ENCODE results near the gene CCSER1. TPM values are rescaled to one million over a fixed set of nuclear protein-coding genes. Genes with fewer than 3 reads are reported as not detected.

The CCSER1 gene
- total and polyA plus RNA-seq, 2 experiments from 2014 or later, result 2.9 to 3.4 TPM

DNA sequence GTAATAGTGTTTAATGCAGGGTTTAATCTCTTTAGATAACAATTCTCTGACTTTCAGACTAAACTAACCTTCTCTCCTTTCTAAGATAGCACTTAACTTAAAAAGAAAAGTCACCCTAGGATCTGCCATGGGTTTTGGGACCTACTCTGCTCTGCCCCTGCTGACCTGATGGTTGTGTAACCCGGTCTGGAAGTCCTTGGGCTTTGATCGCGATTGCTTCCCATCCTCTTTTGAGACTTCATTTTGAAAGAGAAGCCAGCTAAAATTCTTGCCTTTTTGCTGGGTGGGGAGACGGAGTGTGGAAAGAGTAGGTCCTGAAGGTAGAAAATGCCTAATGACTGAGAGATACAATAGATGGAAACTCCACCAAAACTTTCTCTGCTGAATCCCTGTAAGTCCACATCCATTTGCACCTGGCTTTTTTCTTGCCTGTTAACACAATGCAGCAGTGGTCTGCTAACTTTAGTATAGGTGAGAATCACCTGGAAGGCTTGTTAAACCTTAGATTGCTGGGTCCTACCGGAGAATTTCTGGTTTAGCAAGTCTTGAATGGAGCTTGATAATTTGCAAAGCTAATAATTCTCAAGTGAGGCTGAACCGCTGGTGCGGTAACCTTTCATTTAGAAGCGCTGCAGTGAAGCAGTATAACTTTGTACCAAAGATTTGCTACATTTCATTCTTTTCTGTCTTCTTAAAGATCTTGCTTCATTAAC, 45.6 kb upstream of the CCSER1 start:
- H3K4me3 ChIP-seq, result no peak overlapping the region
- H3K27ac ChIP-seq (ENCODE audit: low read depth), result no peak overlapping the region
- H3K36me3 ChIP-seq (ENCODE audit: insufficient read depth), result no peaks in the 10 kb centered on the region
- peak; percentile 13 for DNase-seq (ENCODE audit: low spot score)
- H3K4me1 ChIP-seq (ENCODE audit: insufficient read depth), result peaks cover 11% of the 10 kb centered on the region; the same call in 1 of the 2 replicates
- H3K79me2 ChIP-seq (replicated peaks; ENCODE audit: insufficient read depth), result no peaks in the 10 kb centered on the region
- H3K27ac Mint-ChIP-seq, result no peak overlapping the region
- no peaks in the 10 kb centered on the region for H4K20me1 ChIP-seq (replicated peaks; ENCODE audit: insufficient read depth)
- H3K36me3 Mint-ChIP-seq (ENCODE audit: low read depth), result no peaks in the 10 kb centered on the region
- no peaks in the 10 kb centered on the region for H3K9me3 Mint-ChIP-seq
- peaks cover 13% of the 10 kb centered on the region for H3K4me1 Mint-ChIP-seq
- TF ChIP-seq, protein P1, sequence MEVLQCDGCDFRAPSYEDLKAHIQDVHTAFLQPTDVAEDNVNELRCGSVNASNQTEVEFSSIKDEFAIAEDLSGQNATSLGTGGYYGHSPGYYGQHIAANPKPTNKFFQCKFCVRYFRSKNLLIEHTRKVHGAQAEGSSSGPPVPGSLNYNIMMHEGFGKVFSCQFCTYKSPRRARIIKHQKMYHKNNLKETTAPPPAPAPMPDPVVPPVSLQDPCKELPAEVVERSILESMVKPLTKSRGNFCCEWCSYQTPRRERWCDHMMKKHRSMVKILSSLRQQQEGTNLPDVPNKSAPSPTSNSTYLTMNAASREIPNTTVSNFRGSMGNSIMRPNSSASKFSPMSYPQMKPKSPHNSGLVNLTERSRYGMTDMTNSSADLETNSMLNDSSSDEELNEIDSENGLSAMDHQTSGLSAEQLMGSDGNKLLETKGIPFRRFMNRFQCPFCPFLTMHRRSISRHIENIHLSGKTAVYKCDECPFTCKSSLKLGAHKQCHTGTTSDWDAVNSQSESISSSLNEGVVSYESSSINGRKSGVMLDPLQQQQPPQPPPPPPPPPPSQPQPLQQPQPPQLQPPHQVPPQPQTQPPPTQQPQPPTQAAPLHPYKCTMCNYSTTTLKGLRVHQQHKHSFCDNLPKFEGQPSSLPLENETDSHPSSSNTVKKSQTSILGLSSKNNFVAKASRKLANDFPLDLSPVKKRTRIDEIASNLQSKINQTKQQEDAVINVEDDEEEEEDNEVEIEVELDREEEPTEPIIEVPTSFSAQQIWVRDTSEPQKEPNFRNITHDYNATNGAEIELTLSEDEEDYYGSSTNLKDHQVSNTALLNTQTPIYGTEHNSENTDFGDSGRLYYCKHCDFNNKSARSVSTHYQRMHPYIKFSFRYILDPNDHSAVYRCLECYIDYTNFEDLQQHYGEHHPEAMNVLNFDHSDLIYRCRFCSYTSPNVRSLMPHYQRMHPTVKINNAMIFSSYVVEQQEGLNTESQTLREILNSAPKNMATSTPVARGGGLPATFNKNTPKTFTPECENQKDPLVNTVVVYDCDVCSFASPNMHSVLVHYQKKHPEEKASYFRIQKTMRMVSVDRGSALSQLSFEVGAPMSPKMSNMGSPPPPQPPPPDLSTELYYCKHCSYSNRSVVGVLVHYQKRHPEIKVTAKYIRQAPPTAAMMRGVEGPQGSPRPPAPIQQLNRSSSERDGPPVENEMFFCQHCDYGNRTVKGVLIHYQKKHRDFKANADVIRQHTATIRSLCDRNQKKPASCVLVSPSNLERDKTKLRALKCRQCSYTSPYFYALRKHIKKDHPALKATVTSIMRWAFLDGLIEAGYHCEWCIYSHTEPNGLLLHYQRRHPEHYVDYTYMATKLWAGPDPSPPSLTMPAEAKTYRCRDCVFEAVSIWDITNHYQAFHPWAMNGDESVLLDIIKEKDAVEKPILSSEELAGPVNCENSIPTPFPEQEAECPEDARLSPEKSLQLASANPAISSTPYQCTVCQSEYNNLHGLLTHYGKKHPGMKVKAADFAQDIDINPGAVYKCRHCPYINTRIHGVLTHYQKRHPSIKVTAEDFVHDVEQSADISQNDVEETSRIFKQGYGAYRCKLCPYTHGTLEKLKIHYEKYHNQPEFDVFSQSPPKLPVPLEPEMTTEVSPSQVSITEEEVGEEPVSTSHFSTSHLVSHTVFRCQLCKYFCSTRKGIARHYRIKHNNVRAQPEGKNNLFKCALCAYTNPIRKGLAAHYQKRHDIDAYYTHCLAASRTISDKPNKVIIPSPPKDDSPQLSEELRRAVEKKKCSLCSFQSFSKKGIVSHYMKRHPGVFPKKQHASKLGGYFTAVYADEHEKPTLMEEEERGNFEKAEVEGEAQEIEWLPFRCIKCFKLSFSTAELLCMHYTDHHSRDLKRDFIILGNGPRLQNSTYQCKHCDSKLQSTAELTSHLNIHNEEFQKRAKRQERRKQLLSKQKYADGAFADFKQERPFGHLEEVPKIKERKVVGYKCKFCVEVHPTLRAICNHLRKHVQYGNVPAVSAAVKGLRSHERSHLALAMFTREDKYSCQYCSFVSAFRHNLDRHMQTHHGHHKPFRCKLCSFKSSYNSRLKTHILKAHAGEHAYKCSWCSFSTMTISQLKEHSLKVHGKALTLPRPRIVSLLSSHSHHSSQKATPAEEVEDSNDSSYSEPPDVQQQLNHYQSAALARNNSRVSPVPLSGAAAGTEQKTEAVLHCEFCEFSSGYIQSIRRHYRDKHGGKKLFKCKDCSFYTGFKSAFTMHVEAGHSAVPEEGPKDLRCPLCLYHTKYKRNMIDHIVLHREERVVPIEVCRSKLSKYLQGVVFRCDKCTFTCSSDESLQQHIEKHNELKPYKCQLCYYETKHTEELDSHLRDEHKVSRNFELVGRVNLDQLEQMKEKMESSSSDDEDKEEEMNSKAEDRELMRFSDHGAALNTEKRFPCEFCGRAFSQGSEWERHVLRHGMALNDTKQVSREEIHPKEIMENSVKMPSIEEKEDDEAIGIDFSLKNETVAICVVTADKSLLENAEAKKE (CRISPR knock-in tag; IDR thresholded peaks at IDR 0.05), result no peak
- TF ChIP-seq EZH2 (IDR thresholded peaks at IDR 0.05; ENCODE audit: low read depth, unreplicated experiment) (no peak), ZNF114 (CRISPR knock-in tag; IDR thresholded peaks at IDR 0.05) (no peak), ETS1 (IDR thresholded peaks at IDR 0.05) (no peak), CTCF (conservative IDR thresholded peaks at IDR 0.05; ENCODE audit: low read depth in 2 of 2) (no peak), NANOG (IDR thresholded peaks at IDR 0.05; ENCODE audit: borderline replicate concordance) (no peak), ZNF331 (CRISPR knock-in tag; IDR thresholded peaks at IDR 0.05; ENCODE audit: low read depth) (no peak), POLR2AphosphoS5 (IDR thresholded peaks at IDR 0.05; ENCODE audit: low read depth) (no peak), CREB1 (CRISPR knock-in tag; IDR thresholded peaks at IDR 0.05; ENCODE audit: low read depth) (no peak)
- TF ChIP-seq, protein P2, sequence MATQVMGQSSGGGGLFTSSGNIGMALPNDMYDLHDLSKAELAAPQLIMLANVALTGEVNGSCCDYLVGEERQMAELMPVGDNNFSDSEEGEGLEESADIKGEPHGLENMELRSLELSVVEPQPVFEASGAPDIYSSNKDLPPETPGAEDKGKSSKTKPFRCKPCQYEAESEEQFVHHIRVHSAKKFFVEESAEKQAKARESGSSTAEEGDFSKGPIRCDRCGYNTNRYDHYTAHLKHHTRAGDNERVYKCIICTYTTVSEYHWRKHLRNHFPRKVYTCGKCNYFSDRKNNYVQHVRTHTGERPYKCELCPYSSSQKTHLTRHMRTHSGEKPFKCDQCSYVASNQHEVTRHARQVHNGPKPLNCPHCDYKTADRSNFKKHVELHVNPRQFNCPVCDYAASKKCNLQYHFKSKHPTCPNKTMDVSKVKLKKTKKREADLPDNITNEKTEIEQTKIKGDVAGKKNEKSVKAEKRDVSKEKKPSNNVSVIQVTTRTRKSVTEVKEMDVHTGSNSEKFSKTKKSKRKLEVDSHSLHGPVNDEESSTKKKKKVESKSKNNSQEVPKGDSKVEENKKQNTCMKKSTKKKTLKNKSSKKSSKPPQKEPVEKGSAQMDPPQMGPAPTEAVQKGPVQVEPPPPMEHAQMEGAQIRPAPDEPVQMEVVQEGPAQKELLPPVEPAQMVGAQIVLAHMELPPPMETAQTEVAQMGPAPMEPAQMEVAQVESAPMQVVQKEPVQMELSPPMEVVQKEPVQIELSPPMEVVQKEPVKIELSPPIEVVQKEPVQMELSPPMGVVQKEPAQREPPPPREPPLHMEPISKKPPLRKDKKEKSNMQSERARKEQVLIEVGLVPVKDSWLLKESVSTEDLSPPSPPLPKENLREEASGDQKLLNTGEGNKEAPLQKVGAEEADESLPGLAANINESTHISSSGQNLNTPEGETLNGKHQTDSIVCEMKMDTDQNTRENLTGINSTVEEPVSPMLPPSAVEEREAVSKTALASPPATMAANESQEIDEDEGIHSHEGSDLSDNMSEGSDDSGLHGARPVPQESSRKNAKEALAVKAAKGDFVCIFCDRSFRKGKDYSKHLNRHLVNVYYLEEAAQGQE (IDR thresholded peaks at IDR 0.05; ENCODE audit: unreplicated experiment), result no peak
- H3F3A ChIP-seq (replicated peaks; ENCODE audit: low read depth), result no peaks in the 10 kb centered on the region
- H3K4me2 ChIP-seq, result no peak overlapping the region; the same call in 1 of the 2 replicates
- H2AFZ ChIP-seq, result peak overlapping the region; percentile 77
- peak; percentile 71 for ATAC-seq
- H3K27me3 ChIP-seq (ENCODE audit: insufficient read depth), result no peaks in the 10 kb centered on the region
- H3K4me3 Mint-ChIP-seq, result no peak overlapping the region
- no peaks in the 10 kb centered on the region for H3K9me2 ChIP-seq (ENCODE audit: insufficient read depth)
- H3K27me3 Mint-ChIP-seq (ENCODE audit: insufficient read depth, low read depth, poor library complexity), result no peaks in the 10 kb centered on the region
